ENCODE results near the gene EFNA2.

Gene EFNA2

GRCh38 chr19:1272423-1273262, 13.0 kb upstream of the EFNA2 start:
- DNase-seq = no peak

DNA sequence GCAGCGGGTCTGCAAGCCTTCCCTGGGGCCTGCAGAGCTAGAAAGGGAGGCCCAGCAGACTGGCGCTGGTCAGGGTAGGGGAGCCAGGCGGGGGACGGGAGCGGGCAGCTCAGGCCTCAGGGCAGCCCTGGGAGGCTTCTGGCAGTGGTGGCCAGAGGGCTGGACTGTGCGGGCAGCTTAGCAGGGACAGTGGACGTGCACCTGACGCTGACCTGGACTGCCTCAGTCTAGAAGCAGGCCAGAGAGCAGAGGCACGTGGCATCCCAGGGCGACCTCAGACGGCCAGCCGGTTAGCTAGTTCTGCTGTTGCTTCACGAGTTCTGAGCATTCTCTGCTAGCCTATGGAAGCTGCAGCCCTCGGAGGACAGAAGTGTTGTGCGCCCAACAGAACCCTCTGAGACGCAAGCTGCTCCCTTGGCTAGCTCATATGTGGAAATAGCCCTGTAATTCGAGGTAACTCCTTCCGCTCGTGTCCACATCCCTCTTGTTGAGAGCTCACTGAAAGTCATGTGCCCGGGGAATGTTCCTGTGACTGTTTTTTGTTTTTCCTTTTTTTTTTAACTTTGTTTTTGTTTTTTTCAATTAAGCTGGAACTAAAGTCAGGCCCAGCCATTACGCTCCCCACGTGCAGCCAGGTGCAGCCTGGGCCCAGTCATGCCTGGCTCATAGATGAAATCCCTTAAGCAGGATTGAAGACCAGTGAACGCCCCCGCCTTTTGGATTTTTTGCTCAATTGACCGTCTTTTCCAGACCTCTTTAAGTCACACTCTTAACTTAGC, 12.2 kb upstream of the EFNA2 start:
- DNase-seq = no peak

DNA sequence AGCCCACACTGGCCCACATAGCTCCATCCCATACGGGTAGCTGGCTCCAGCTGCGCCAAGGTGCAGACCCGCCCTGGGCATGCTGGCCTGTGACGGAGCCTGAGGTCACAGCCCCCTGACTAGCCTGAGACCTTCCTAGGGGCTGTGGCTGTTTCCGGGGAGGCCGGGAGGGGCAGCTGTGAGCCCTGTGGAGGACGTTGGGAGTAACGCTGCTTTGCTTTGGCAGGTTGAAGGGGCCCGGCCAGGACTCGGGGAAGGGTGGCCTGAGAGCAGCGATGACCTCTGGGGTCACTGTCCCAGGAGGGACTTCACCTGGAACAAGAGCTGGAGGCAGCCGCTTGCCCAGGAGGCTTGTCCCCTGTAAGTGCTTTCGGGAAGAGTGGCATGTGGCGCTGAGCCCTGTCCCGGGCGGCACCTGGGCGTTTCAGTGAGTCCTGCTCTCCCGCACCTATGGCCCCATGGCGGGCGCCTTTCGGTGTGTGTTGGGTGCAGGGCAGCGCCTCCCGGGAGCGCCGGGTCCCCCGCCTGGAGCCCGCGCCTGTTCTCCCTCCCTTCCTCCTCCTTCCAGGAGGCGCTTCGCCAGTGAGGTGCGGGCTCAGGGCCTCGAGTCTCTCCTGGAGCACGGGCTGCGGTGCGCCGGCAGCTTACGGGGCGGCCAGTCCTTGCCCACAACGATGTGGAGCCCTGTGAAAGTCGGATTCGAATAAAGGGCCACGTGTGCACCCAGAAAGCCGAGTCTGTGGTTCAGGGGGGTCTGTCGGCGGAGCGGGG, 11.4 kb upstream of the EFNA2 start:
- DNase-seq = no peak

- no peak for DNase-seq
These were observed 10.8 kb upstream of the EFNA2 start for GRCh38 chr19:1274852-1275259.

GRCh38 chr19:1275260-1275975, 10.3 kb upstream of the EFNA2 start, which contains the start of gene FAM174C:
Gene FAM174C (plus strand): TSS chr19:1275530. CDS start chr19:1275550, 20 bp downstream.
- peak; percentile 95 for DNase-seq

DNA sequence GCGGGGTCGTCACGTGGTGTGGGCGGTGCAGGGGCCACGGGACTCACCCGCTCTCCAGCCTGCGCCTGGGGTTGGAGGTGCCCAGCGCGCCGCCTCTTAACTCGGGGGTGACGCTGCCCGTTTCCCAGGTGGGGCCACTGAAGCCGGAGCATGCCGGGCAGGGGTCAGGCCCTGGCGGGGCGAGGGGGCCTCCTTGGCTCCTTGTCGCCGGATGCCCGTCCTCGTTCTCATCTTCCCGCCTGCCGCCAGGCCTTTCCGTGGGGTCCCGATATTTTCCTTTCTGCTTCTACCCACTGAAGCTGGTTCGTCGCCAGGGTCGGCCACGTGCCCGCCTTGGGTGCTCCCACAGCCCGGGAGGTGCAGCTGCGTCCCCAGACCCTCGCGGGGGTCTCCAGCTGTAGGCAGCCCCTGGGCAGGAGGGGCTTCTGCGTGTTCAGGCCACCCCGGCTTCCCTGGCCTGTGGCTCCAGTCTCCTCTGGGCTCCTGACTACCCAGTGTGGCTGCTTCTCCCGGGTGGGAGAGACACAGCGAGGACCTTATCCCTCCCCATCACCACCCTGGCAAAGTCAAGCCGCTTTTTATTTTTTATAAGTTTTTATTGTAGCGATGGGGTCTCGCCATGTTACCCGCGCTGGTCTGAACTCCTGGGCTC, 9.6 kb upstream of the EFNA2 start:
- DNase-seq = no peak

DNA sequence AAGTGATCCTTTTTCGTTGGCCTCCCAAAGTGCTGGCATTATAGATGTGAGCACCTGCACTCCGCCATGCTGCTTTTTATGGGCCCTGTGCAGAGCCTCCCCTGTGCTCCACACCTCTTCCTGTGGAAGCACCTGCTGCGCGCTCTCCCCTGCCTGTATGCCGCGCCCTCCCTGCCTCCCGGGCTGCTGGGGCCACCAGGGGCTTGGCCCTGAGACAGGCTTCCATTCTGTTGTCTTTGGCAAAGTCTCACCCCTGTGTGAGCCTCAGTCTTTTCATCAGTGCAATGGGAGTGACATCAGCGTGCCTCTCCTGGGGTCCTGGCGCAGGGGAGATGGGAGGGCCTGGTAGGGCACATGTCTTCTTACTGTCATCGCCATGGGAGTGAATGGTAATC, 9.0 kb upstream of the EFNA2 start:
- DNase-seq = peak; percentile 42

DNA sequence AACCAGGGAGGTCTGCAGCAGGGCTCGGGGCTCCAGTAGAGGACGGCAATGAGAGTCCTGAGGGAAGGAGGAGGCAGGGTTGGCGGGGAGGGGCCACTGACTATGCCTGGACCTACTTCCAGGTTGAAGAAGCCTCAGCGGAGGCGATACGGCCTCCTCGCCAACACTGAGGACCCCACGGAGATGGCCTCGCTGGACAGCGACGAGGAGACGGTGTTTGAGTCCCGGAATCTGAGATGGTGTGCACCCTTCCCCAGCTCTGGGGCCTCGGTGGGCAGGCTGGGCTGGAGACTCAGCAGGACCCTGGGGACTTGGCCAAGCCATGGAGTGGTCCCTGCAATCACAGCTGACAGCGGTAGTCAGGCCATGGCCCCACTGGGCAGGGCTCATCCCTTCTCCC, 8.6 kb upstream of the EFNA2 start:
- no peak for DNase-seq

- DNase-seq = no peak
These were observed 7.6 kb upstream of the EFNA2 start for GRCh38 chr19:1278074-1278473.

- DNase-seq = no peak
These were observed 6.7 kb upstream of the EFNA2 start for GRCh38 chr19:1278713-1279660.

DNA sequence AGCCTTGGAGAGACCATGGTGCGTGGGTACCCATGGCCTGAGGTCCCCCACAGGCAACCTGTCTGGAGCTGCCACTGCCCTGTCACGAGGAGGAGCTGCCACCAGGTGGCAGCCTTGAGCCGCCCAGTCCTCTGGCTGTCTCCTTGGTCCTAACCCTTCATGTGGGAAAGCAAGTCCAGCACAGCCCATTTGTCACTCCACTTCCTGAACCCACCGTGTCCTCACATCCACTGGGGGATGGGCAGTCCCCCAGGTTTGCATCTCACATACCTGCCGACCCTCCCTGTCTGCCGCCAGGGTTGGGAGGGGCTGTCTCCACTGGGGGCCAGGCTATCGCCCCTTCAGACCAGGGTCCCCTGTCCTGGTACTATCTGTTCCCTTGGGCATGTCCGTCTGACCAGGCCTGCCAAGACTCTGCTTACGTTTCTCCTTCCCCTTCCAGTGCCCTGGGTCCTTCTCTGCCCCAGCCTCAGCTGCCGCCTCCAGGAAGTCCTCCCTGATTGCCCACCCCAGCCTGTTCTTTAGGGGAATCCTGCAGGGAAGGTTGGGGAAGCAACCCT, 5.8 kb upstream of the EFNA2 start:
- peak; percentile 81 for DNase-seq

DNA sequence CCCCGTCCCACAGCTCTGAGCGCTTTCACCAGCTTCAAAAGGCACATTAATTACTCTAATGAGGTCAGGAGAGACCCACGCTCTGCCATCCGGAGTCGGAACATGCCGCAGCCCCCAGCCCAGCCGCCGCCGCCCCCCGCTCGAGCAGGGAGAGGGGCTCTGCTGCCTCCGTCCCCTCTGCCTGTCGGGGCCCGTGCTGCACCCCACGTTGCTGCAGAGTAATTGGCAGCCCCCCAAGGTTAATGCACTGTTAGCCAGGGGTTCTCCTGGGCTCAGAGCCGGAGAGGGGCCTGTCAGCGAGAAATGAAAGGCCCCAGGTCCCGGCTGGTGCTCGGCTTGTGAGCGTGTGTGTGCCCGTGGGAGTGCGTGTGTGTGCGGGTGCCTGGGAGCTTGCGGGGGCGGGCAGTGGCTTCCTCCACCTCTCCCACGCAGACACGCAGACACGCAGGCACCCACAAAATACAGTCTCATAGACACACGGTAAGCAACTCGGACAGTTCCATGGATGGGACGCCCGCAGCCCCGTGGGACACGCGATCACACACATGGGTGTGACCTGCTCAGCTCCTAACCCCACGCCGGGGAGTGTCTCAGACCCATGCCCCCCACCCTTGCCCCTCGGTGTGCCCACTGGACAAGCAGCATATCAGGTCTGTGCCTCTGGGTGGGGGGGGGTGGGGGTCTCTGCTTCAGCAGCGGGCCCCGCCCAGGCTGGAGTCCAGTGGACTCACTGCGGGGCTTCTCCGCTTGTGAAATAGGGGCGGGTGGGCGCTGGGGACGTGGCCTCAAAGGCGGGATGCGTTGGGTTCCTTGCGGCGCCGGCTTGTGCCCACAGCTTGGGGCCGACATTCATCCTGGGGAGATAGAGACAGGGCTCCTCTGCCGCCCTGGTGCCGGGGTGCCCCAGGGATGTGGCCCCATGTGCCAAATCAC, 4.8 kb upstream of the EFNA2 start:
- no peak for DNase-seq

GRCh38 chr19:1281569-1282287, 3.9 kb upstream of the EFNA2 start:
- no peak for DNase-seq

DNA sequence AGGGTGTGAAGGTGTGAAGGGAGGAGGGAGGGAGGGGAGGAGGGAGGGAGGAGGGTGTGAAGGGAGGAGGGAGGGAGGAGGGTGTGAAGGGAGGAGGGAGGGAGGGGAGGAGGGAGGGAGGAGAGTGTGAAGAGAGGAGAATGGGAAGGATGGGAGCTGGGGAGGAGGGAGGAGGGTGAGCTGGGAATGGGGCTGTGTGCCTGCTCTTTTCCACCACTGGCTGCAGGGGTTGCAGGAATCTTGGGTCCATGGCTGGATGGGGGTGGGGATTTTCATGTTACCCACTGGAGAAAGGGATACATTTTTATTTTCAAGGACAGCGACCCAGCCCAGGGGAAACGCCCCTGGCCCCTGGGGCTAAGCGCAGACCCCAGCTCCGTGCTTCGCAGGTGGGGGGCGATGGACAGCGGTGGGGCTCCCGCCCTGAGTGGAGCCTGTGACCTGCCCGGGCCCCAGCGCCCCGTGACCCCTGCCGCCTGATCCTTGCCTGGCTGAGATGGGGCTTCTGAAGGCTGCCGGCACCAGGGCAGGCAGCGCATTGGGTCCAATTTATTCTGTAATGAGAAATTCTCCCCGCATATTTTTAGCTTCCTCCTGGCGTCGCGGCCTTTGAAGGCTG, 3.0 kb upstream of the EFNA2 start:
- no peak for DNase-seq

- no peak for DNase-seq
These were observed 2.3 kb upstream of the EFNA2 start for GRCh38 chr19:1283207-1283916.

DNA sequence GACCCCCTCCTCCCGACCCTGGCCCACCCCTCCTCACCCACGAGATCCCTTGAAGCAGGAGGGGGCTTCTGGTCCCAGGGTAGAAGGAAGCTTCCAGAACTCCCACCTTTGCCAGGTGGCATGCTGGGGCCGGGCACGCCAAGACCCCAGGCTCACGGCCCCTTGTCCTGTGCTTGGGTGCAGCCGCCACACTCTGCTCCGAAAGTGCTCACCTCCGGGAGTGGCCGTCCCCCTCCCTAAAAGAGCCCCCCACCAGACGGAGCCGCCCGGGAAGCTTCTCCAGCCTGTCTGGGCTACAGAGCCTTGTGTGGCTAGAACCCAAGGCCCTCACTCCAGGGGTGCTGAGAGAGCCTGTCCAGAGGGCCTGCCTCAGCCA, 1.8 kb upstream of the EFNA2 start:
- DNase-seq = no peak

DNA sequence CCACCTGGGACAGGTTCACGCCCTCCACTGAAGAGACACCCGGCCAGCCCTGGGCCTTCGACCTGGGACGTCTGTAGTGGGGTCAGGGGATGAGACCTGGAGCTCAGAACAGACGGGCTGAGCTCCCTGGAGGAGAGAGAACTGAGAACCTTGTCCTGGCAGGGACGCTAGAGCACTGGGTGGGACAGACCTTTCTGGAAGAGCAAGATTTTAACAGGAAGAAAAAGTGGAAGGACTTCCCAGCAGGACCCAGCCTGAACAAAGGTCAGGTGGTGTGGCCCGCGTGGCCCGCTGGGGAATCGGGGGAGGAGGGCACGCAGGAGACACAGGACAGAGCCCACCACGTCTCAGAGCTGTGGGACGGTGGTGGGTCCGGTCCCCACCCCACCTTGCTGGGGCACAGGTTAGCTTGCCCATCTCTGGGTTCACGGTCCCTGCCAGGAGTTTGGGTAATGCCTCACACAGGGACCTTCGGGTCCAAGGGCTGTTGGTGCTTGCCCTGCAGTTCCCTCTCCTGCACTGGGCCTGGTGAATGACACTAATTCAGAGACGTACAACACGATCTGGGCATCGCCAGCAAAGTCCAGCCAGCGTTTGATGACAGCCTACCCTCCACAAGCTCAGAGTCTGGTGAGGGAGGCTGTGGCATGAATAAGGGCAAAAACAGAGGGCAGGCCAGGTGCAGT, 1.2 kb upstream of the EFNA2 start:
- DNase-seq = no peak

Data from stimulated activated CD4-positive, alpha-beta T cell treated with anti-CD3 and anti-CD28 coated beads, Interleukin-4, amount 100 ng/mL, for 24 hours (primary cell).